ENCODE measurements around the gene PUM1.
"Not testable (repeated sequence)": the region's sequence is repeated elsewhere in the genome, so short reads cannot be mapped to it uniquely, and the experiment has no call there.

The PUM1 gene

GRCh38 chr1:30995990-30996612 is 69.4 kb downstream of the PUM1 start:
- DNase-seq (ENCODE audit: low read depth, low spot score), result no peak

GRCh38 chr1:30991862-30992606 is 73.5 kb downstream of the PUM1 start:
- DNase-seq (ENCODE audit: low read depth, low spot score), result no peak

GRCh38 chr1:30990591-30990990 is 74.9 kb downstream of the PUM1 start:
- no peak for DNase-seq (ENCODE audit: low read depth, low spot score)

- DNase-seq (ENCODE audit: low read depth, low spot score), result no peak
These were observed 77.5 kb downstream of the PUM1 start for GRCh38 chr1:30988045-30988444.

- no peak for DNase-seq (ENCODE audit: low read depth, low spot score)
These were observed 78.8 kb downstream of the PUM1 start for GRCh38 chr1:30986755-30987154.

- DNase-seq (ENCODE audit: low read depth, low spot score), result no peak
These were observed 80.5 kb downstream of the PUM1 start for GRCh38 chr1:30984991-30985503.

- no peak for DNase-seq (ENCODE audit: low read depth, low spot score)
These were observed 81.2 kb downstream of the PUM1 start for GRCh38 chr1:30984165-30984889.

GRCh38 chr1:30982937-30983336 is 82.6 kb downstream of the PUM1 start:
- DNase-seq (ENCODE audit: low read depth, low spot score), result no peak

- DNase-seq (ENCODE audit: low read depth, low spot score), result no peak
These were observed 83.1 kb downstream of the PUM1 start for GRCh38 chr1:30982431-30982830.

- DNase-seq (ENCODE audit: low read depth, low spot score), result no peak
These were observed 84.3 kb downstream of the PUM1 start for GRCh38 chr1:30981172-30981571.

GRCh38 chr1:30977511-30977910 is 88.0 kb downstream of the PUM1 start:
- DNase-seq (ENCODE audit: low read depth, low spot score), result no peak

GRCh38 chr1:30977105-30977504 is 88.4 kb downstream of the PUM1 start:
- no peak for DNase-seq (ENCODE audit: low read depth, low spot score)

- DNase-seq (ENCODE audit: low read depth, low spot score), result no peak
These were observed 89.4 kb downstream of the PUM1 start for GRCh38 chr1:30976143-30976542.

- no peak for DNase-seq (ENCODE audit: low read depth, low spot score)
These were observed 90.3 kb downstream of the PUM1 start for GRCh38 chr1:30975217-30975616.

- DNase-seq (ENCODE audit: low read depth, low spot score), result no peak
These were observed 91.0 kb downstream of the PUM1 start for GRCh38 chr1:30974536-30974935.

GRCh38 chr1:30972349-30972748 is 93.2 kb downstream of the PUM1 start:
- not testable (repeated sequence) for DNase-seq (ENCODE audit: low read depth, low spot score)

GRCh38 chr1:30971496-30971895 is 94.0 kb downstream of the PUM1 start:
- no peak for DNase-seq (ENCODE audit: low read depth, low spot score)

GRCh38 chr1:30969903-30970302 is 95.6 kb downstream of the PUM1 start:
- no peak for DNase-seq (ENCODE audit: low read depth, low spot score)

- no peak for DNase-seq (ENCODE audit: low read depth, low spot score)
These were observed 97.1 kb downstream of the PUM1 start for GRCh38 chr1:30968220-30968971.

GRCh38 chr1:30966690-30967369 is 98.7 kb downstream of the PUM1 start:
- no peak for DNase-seq (ENCODE audit: low read depth, low spot score)

- no peak for DNase-seq (ENCODE audit: low read depth, low spot score)
These were observed 99.5 kb downstream of the PUM1 start for GRCh38 chr1:30965924-30966599.
